Ectodermal cell (in vitro differentiated cells): Measurements from ENCODE around the gene GPC5.

Source experiments
- H3K27ac ChIP-seq: 2 replicates; pipeline ENCODE4 v1.7.0; 2013; ENCODE audit warnings: mild to moderate bottlenecking, low read depth, low read length; ENCODE audit not compliant: insufficient read depth, poor library complexity, severe bottlenecking
- H3K27me3 ChIP-seq: 2 replicates; pipeline ENCODE4 v1.7.0; 2013; ENCODE audit warnings: mild to moderate bottlenecking, low read length; ENCODE audit not compliant: insufficient read depth, control insufficient read depth, poor library complexity, severe bottlenecking
- H3K36me3 ChIP-seq: one replicate; pipeline ENCODE4 v1.7.0; 2013; ENCODE audit warnings: low read length; ENCODE audit not compliant: control insufficient read depth, insufficient read depth
- H3K4me1 ChIP-seq: one replicate; pipeline ENCODE4 v1.7.0; 2013; ENCODE audit warnings: low read length; ENCODE audit not compliant: control insufficient read depth, insufficient read depth
- H3K4me3 ChIP-seq: 2 replicates; pipeline ENCODE4 v1.7.0; 2013; ENCODE audit warnings: low read depth, low read length, control low read depth; ENCODE audit not compliant: insufficient read depth
- H3K9me3 ChIP-seq: 2 replicates; pipeline ENCODE4 v1.7.0; 2013; ENCODE audit warnings: mild to moderate bottlenecking, low read length, moderate library complexity; ENCODE audit not compliant: control insufficient read depth
- WGBS, 2 experiments: methylation state at CpG; one replicate each; pipeline ENCODE4 v1.1.7; 2013; ENCODE audit warnings: missing lambda C conversion rate in 2 of 2; 5-methylcytosine and 5-hydroxymethylcytosine counted together

The GPC5 gene

GRCh38 chr13:92177966-92178365, 779.5 kb downstream of the GPC5 start:
- Histone ChIP-seq H3K27me3 (no peaks in the 10 kb centered on the region), H3K4me3 (no peak overlapping the region), H3K9me3 (no peaks in the 10 kb centered on the region), H3K36me3 (no peaks in the 10 kb centered on the region), H3K27ac (no peak overlapping the region), H3K4me1 (no peaks in the 10 kb centered on the region)
- 92 to 93% methylated on average over 5 of the region's 5 CpGs for WGBS, 2 experiments

- no peak overlapping the region for H3K27ac ChIP-seq
- 86 to 92% methylated on average over 1 of the region's 1 CpG for WGBS, 2 experiments
- no peaks in the 10 kb centered on the region for H3K27me3 ChIP-seq
- H3K36me3 ChIP-seq = no peaks in the 10 kb centered on the region
- no peaks in the 10 kb centered on the region for H3K9me3 ChIP-seq
- no peak overlapping the region for H3K4me3 ChIP-seq
- H3K4me1 ChIP-seq = no peaks in the 10 kb centered on the region
These were observed 780.8 kb downstream of the GPC5 start for GRCh38 chr13:92179223-92179622.

GRCh38 chr13:92187378-92187989, 789.1 kb downstream of the GPC5 start:
- H3K27me3 ChIP-seq = no peaks in the 10 kb centered on the region
- no peak overlapping the region for H3K4me3 ChIP-seq
- H3K36me3 ChIP-seq = no peaks in the 10 kb centered on the region
- no peaks in the 10 kb centered on the region for H3K4me1 ChIP-seq
- 7 to 17% methylated on average over 1 of the region's 1 CpG for WGBS, 2 experiments
- no peaks in the 10 kb centered on the region for H3K9me3 ChIP-seq
- H3K27ac ChIP-seq = no peak overlapping the region

- Histone ChIP-seq H3K27ac (no peak overlapping the region), H3K27me3 (no peaks in the 10 kb centered on the region), H3K4me3 (no peak overlapping the region), H3K36me3 (no peaks in the 10 kb centered on the region), H3K9me3 (no peaks in the 10 kb centered on the region), H3K4me1 (no peaks in the 10 kb centered on the region)
- 89 to 97% methylated on average over 2 of the region's 2 CpGs for WGBS, 2 experiments
These were observed 790.2 kb downstream of the GPC5 start for GRCh38 chr13:92188574-92188973.

GRCh38 chr13:92196591-92197256, 798.3 kb downstream of the GPC5 start:
- Histone ChIP-seq H3K36me3 (no peaks in the 10 kb centered on the region), H3K4me1 (no peaks in the 10 kb centered on the region), H3K9me3 (no peaks in the 10 kb centered on the region), H3K27me3 (no peaks in the 10 kb centered on the region), H3K27ac (no peak overlapping the region), H3K4me3 (no peak overlapping the region)
- 86 to 93% methylated on average over 11 of the region's 11 CpGs for WGBS, 2 experiments

GRCh38 chr13:92197669-92198068, 799.2 kb downstream of the GPC5 start:
- Histone ChIP-seq H3K27me3 (no peaks in the 10 kb centered on the region), H3K4me3 (no peak overlapping the region), H3K27ac (no peak overlapping the region), H3K9me3 (no peaks in the 10 kb centered on the region), H3K4me1 (no peaks in the 10 kb centered on the region), H3K36me3 (no peaks in the 10 kb centered on the region)
- 92 to 96% methylated on average over 4 of the region's 4 CpGs for WGBS, 2 experiments

GRCh38 chr13:92218615-92219014, 820.2 kb downstream of the GPC5 start:
- Histone ChIP-seq H3K27ac (no peak overlapping the region), H3K4me3 (no peak overlapping the region), H3K9me3 (no peaks in the 10 kb centered on the region), H3K4me1 (no peaks in the 10 kb centered on the region), H3K27me3 (no peaks in the 10 kb centered on the region), H3K36me3 (no peaks in the 10 kb centered on the region)
- WGBS, 2 experiments = 37 to 73% methylated on average over 2 to 4 of the region's 4 CpGs

GRCh38 chr13:92221916-92222315, 823.5 kb downstream of the GPC5 start:
- no peak overlapping the region for H3K27ac ChIP-seq
- 71 to 79% methylated on average over 2 to 4 of the region's 4 CpGs for WGBS, 2 experiments
- H3K27me3 ChIP-seq = no peaks in the 10 kb centered on the region
- no peaks in the 10 kb centered on the region for H3K36me3 ChIP-seq
- H3K4me3 ChIP-seq = no peak overlapping the region
- H3K9me3 ChIP-seq = no peaks in the 10 kb centered on the region
- no peaks in the 10 kb centered on the region for H3K4me1 ChIP-seq

- WGBS, 2 experiments = 88 to 91% methylated on average over 3 to 5 of the region's 5 CpGs
- Histone ChIP-seq H3K9me3 (no peaks in the 10 kb centered on the region), H3K27me3 (no peaks in the 10 kb centered on the region), H3K4me3 (no peak overlapping the region), H3K4me1 (no peaks in the 10 kb centered on the region), H3K36me3 (no peaks in the 10 kb centered on the region), H3K27ac (no peak overlapping the region)
These were observed 825.8 kb downstream of the GPC5 start for GRCh38 chr13:92224052-92224821.

GRCh38 chr13:92224825-92225224, 826.4 kb downstream of the GPC5 start:
- no peaks in the 10 kb centered on the region for H3K27me3 ChIP-seq
- H3K4me1 ChIP-seq = no peaks in the 10 kb centered on the region
- no peaks in the 10 kb centered on the region for H3K9me3 ChIP-seq
- H3K4me3 ChIP-seq = no peak overlapping the region
- no peaks in the 10 kb centered on the region for H3K36me3 ChIP-seq
- H3K27ac ChIP-seq = no peak overlapping the region
